NCI-H128 (cell line): ENCODE results near the gene EHBP1.

Experiments used
- DNase-seq: peaks from one replicate; lab custom pipeline; 2025; ENCODE audit not compliant: unreplicated experiment; lab: John Stamatoyannopoulos, UW

The EHBP1 gene

DNA sequence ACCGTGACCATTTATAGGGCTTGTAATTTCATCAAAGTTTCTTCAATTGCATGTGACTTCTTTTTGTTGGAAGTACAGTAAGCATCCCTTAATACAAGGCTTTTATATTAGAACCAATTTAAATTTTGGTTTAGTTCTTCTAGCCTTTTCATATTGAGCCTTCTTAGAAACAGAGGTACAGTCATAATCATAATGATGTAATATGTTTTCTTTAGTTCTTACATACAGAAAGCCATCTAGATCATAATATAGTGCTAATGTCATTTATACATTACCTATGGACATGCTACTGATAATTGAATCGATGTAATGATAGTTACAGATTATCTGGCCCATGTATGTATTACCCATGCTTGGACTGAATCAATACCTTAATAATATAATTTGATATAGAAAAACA lies 235.2 kb downstream of the EHBP1 start:
- no peak for DNase-seq

GRCh38 chr2:62941413-62941812 lies 235.9 kb downstream of the EHBP1 start:
- DNase-seq, result no peak

GRCh38 chr2:62944362-62944761 lies 238.8 kb downstream of the EHBP1 start:
- no peak for DNase-seq

DNA sequence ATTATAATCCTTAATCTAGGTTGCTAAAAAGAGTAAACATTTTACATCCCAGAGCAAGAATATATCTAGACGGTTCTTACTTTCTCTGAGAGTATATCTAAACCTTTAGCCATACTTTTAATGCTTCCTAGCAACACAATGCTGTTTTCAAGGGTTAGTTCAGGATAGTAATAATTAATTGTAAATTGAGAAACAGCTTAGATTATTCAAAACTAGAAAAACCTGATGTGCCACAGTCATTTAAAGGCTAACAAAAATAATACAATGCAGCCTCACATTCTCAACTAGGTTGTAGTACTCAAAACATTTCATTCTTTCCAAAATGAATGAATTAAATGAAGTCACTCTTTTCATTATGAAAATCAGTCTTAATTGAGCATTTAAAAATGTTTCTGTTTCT lies 241.9 kb downstream of the EHBP1 start:
- no peak for DNase-seq

GRCh38 chr2:62956651-62957050 lies 251.1 kb downstream of the EHBP1 start:
- no peak for DNase-seq

GRCh38 chr2:62958206-62958605 lies 252.7 kb downstream of the EHBP1 start:
- no peak for DNase-seq

DNA sequence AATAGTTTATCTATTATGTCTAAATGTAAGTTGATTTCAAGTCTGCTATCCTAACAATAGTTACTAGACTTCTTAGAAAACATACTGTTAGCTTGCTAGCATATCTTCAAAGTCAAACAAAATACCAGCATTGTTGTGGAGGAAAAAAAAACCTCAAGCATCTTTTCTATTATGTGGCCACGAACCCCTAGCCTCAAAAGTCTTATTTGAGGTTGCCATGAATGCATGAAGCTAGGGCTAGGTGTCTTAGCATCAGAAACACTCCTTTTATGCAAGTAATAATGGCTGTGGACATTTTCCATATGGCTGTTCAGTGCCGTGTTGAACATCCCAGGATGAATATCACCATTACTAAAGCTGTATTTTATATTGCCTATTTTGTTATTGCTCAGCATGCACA lies 258.5 kb downstream of the EHBP1 start:
- DNase-seq, result no peak

DNA sequence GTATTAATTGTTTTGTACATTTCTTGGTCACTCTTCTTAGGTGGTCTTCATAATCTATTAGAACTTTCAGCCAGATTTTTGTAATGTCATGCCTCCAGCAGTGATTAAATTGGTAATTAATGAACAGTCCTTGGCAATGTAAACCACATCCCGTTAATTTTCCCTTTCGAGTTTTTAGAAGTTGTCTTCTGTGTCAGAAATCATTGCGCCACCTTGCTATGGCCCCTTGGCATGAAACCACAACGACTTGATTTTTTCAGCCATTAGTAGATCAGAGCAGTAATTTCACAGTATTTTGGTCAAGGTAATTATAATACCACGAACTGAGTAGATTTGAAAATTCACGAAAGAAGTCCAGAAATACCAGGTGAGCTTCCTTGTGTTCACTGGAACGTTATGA lies 259.2 kb downstream of the EHBP1 start:
- no peak for DNase-seq

GRCh38 chr2:62966991-62967390 lies 261.5 kb downstream of the EHBP1 start:
- DNase-seq, result no peak

- DNase-seq, result no peak
Observed at GRCh38 chr2:62968168-62968567, 262.7 kb downstream of the EHBP1 start.

DNA sequence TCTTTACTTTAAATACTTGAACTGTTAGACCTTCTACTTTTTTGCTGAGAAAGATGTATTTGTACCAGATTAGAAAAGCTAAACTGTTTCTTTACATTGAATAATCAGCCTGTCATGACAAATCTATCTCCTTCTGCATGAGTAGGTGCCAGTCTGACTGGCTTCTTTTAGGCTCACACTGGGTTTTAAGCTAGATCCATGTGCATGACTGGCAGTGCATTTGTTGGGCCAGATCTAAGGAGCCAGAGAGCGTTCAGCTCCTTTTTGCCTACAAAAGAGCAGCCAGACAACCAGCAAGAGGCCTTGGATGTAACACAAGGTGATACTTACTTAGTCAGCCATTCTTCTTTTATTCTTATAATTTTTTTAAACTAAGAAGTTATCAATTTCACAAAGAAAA lies 263.2 kb downstream of the EHBP1 start:
- no peak for DNase-seq

GRCh38 chr2:62971936-62972335 lies 266.4 kb downstream of the EHBP1 start:
- DNase-seq, result no peak

GRCh38 chr2:62972601-62973000 lies 267.1 kb downstream of the EHBP1 start:
- no peak for DNase-seq

DNA sequence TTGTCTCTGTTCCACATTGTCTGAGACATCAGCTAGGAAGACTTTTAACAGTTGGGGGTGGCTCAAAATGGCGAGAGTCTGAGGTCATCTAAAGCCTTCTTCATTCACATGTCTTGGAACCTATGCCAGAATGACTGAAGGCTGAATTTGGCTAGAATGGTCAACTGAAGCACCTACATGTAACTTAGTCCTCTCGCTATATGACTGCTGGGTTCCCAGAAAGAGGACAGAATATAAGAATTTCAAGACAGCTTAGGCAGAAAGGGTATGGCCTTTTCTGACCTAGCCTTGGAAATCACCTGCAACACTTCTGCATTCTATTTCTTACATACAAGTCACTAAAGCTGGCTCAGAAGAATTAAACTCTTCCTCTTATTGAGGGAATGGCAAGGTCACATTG lies 269.5 kb downstream of the EHBP1 start:
- no peak for DNase-seq

- DNase-seq, result no peak
Observed at GRCh38 chr2:62991605-62992004, 286.1 kb downstream of the EHBP1 start.

GRCh38 chr2:62992561-62992960 lies 287.0 kb downstream of the EHBP1 start:
- no peak for DNase-seq

DNA sequence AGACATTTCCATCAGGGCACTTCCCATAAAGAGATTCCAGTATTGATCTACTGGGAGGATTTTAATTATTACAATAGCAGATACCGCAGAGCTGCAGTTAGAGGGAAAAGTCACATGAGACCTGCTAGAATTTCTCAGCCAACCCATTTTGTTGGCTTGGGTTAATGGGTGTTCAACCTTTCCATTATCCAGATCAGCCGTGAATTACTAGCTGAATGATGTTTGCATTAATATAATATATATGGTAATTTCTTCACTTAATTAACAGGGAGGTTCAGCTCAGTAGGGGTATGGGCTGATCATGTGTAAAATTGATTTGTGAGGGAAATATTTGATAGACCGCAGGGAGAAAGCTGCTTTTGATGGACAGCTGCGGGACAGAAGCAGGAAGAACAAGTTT lies 288.7 kb downstream of the EHBP1 start:
- DNase-seq, result no peak

- no peak for DNase-seq
Observed at GRCh38 chr2:62996534-62997186, 291.1 kb downstream of the EHBP1 start.

- DNase-seq, result no peak
Observed at GRCh38 chr2:62998949-62999348, 293.4 kb downstream of the EHBP1 start.

- DNase-seq, result no peak
Observed at GRCh38 chr2:62999905-63000304, 294.4 kb downstream of the EHBP1 start.

DNA sequence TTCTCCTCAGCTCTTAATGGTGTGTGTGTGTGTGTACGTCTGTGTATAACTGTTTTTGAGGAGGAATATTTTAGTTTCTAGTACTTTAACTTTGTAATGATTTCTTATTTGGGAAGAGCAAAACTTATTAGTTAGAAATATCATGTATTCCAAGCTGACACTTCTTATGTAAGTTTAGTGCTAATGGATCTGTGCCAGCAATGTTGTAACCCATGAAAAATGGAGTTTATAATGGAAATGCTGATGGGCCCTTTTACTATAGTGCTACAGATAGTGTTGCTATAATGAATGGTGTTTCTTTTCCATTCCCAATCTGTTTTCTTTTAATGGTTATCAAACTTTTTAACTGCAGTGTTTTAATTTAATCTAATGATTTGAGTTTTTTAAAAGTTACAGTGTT lies 295.3 kb downstream of the EHBP1 start:
- no peak for DNase-seq

DNA sequence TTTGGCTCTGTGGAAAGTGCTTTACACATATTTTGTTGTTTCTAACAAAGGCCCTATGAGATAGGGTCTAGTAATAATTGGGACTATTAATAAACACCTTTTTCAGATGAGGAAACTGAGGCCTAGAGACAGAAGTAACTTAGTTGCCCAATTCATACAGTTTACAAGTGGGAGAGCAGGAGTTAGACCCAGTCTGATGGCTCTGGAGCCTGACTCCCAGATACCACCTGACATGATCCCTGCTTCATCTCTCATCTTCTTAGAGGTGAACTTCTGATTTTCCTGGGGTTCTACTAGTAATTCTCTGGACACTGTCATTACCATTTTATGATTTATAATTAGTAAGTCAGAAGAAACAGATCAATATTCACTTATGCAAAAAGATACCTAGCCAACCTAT lies 296.1 kb downstream of the EHBP1 start:
- DNase-seq, result no peak

DNA sequence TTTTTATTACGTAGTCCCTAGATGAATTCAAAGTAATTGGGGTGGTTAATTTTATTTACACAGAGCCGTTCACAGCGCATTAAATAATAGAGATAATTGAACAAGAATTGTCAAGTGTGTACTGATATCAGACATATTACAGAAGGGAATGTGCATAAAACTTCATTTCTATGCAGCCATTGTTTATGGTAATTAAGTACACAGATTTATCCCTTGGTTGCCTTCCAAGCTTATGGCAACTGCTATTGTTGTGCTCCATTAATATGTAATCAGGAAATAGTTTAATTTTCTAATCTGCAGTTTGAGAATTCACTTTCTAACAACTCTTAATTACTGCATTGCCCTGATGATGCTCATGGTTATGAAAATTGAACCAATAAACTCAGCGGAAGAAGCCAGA lies 297.8 kb downstream of the EHBP1 start:
- DNase-seq, result no peak
